Measurements from ENCODE around the gene PDCD2L.

The PDCD2L gene

GRCh38 chr19:34359954-34360315 is 44.3 kb upstream of the PDCD2L start:
- no peaks in the 10 kb centered on the region for H3K36me3 ChIP-seq
- TF ChIP-seq CTCF (IDR thresholded peaks at IDR 0.05; ENCODE audit: low read depth, low read length): no peak
- no peaks in the 10 kb centered on the region for H3K9me3 ChIP-seq
- H3K4me1 ChIP-seq: peaks cover 13% of the 10 kb centered on the region
- peak overlapping the region; percentile 55 for H3K4me3 ChIP-seq (ENCODE audit: low read depth, low read length)
- DNase-seq: no peak
- no peaks in the 10 kb centered on the region for H3K27me3 ChIP-seq

- Histone ChIP-seq H3K9me3 (no peaks in the 10 kb centered on the region), H3K4me3 (ENCODE audit: low read depth, low read length) (no peak overlapping the region)
Observed at GRCh38 chr19:34360354-34360909, 43.8 kb upstream of the PDCD2L start.

GRCh38 chr19:34362679-34363069 is 41.5 kb upstream of the PDCD2L start:
- peaks cover 20% of the 10 kb centered on the region for H3K4me1 ChIP-seq
- no peaks in the 10 kb centered on the region for H3K9me3 ChIP-seq
- TF ChIP-seq CTCF (IDR thresholded peaks at IDR 0.05; ENCODE audit: low read depth, low read length): no peak
- no peaks in the 10 kb centered on the region for H3K27me3 ChIP-seq
- no peak for DNase-seq
- H3K36me3 ChIP-seq: peaks cover 17% of the 10 kb centered on the region
- H3K4me3 ChIP-seq (ENCODE audit: low read depth, low read length): no peak overlapping the region

More at GRCh38 chr19:34360354-34360909, 43.8 kb upstream of the PDCD2L start:
- DNase-seq: no peak
- Histone ChIP-seq H3K36me3 (no peaks in the 10 kb centered on the region; the same call in 1 of the 2 replicates), H3K4me1 (peaks cover 13% of the 10 kb centered on the region), H3K27me3 (no peaks in the 10 kb centered on the region)
- no peak for TF ChIP-seq CTCF (IDR thresholded peaks at IDR 0.05; ENCODE audit: low read depth, low read length)

GRCh38 chr19:34363094-34363493 is 41.1 kb upstream of the PDCD2L start:
- no peak for TF ChIP-seq CTCF (IDR thresholded peaks at IDR 0.05; ENCODE audit: low read depth, low read length)
- no peak for DNase-seq
- Histone ChIP-seq H3K36me3 (peaks cover 21% of the 10 kb centered on the region), H3K27me3 (no peaks in the 10 kb centered on the region), H3K9me3 (no peaks in the 10 kb centered on the region), H3K4me3 (ENCODE audit: low read depth, low read length) (no peak overlapping the region), H3K4me1 (peaks cover 20% of the 10 kb centered on the region)

GRCh38 chr19:34363930-34364329 is 40.3 kb upstream of the PDCD2L start:
- peaks cover 13% of the 10 kb centered on the region for H3K4me1 ChIP-seq
- TF ChIP-seq CTCF (IDR thresholded peaks at IDR 0.05; ENCODE audit: low read depth, low read length): no peak
- H3K9me3 ChIP-seq: no peaks in the 10 kb centered on the region
- peaks cover 30% of the 10 kb centered on the region for H3K36me3 ChIP-seq
- no peaks in the 10 kb centered on the region for H3K27me3 ChIP-seq
- H3K4me3 ChIP-seq (ENCODE audit: low read depth, low read length): no peak overlapping the region
- DNase-seq: no peak

- no peaks in the 10 kb centered on the region for H3K9me3 ChIP-seq
- H3K4me3 ChIP-seq (ENCODE audit: low read depth, low read length): peak overlapping the region; percentile 81
- no peaks in the 10 kb centered on the region for H3K27me3 ChIP-seq
- H3K4me1 ChIP-seq: peaks cover 13% of the 10 kb centered on the region
- DNase-seq: no peak
- H3K36me3 ChIP-seq: peaks cover 35% of the 10 kb centered on the region
- no peak for TF ChIP-seq CTCF (IDR thresholded peaks at IDR 0.05; ENCODE audit: low read depth, low read length)
Observed at GRCh38 chr19:34364462-34364829, 39.8 kb upstream of the PDCD2L start.
